ENCODE results near the gene PSMB11.
A peak's percentile ranks its signal among the peaks of the same experiment; 100 is the strongest.
"Not testable (repeated sequence)": the region's sequence is repeated elsewhere in the genome, so short reads cannot be mapped to it uniquely, and the experiment has no call there.

Gene PSMB11

DNA sequence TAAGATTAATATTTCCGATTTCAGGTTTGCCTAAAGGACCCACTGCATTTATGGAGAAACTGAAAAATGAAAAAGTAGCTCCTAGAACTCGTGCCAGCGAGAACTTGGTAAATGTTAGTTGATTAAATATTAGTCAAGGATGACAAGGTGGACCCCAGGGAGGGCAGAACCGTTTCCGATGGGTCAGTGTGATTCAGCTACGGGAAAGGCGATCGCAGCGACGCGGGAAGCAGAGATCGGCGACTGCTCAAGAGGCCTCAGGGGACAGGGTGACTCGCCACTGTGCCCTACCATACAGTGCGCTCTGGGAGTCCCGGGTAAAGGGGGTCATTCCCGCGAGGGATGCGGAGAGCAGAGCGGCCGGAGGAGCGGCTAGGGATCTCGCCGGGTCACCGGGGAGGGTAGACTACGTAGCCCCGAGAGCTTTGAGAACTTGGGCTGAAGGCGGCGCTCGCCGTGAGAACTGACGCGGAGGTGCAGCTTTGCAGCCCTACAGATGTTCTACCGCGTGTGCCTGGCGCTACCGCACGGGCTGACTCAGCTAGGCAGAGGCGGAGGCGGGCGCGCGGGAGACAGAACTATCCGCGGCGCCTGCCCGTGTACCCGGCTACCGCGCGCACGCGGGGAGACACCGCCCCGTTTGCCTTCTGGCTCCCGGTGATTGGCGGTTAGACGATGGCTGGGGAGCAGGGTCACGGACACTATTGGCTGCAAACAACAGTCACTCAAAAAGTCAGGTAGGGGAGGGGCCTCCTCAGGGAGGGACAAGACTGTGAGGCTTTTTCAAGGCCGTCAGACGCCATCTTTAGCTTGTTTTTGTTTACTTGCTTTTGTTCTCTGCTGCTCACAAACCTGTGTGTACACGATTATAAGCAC, 35.2 kb upstream of the PSMB11 start:
- peak; percentile 94 for DNase-seq
- ATAC-seq, result peak; percentile 99
- Mint-ChIP-seq H3K4me1 (peaks cover 45% of the 10 kb centered on the region), H3K4me3 (peak overlapping the region; percentile 96), H3K9me3 (no peaks in the 10 kb centered on the region), H3K27me3 (no peaks in the 10 kb centered on the region), H3K27ac (peak overlapping the region; percentile 99), H3K36me3 (ENCODE audit: low read depth) (no peaks in the 10 kb centered on the region)

GRCh38 chr14:23008831-23009230, 33.2 kb upstream of the PSMB11 start:
- Mint-ChIP-seq H3K27ac (peak overlapping the region; percentile 50), H3K9me3 (no peaks in the 10 kb centered on the region), H3K4me3 (peak overlapping the region; percentile 95), H3K4me1 (peaks cover 45% of the 10 kb centered on the region), H3K27me3 (no peaks in the 10 kb centered on the region), H3K36me3 (ENCODE audit: low read depth) (no peaks in the 10 kb centered on the region)
- ATAC-seq (no peak), DNase-seq (no peak)

DNA sequence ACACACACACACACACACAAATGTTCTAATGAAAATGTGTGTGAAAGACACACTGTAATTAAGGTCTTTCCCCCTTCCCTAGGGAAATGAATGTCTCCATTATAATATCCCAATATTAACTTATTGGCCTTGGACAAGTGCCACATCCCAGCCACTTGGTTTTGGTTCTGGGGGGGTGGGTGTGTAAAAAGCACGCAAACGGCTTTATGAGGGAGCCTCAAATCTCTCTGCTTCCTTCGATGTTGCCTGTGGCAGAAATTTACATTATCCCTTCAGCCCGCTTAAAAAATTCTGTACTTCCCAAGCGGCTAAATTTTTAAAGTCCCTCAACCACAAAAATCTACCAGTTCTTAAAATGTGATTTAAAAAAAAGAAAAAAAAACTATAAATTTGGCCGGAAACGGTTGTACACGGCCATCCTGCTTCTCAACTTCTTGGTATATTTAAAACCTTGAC, 32.5 kb upstream of the PSMB11 start:
- no peak for ATAC-seq
- Mint-ChIP-seq H3K4me3 (peak overlapping the region; percentile 95), H3K27ac (peak overlapping the region; percentile 95), H3K4me1 (peaks cover 45% of the 10 kb centered on the region), H3K36me3 (ENCODE audit: low read depth) (no peaks in the 10 kb centered on the region), H3K27me3 (no peaks in the 10 kb centered on the region), H3K9me3 (no peaks in the 10 kb centered on the region)
- DNase-seq, result no peak

- H3K4me3 Mint-ChIP-seq, result peak within 1 kb of the TSS; percentile 95
- H3K27me3 Mint-ChIP-seq, result no peaks in the 10 kb centered on the region
- H3K4me1 Mint-ChIP-seq, result peaks cover 45% of the 10 kb centered on the region
- peak; percentile 87 for DNase-seq
- H3K27ac Mint-ChIP-seq, result peak within 1 kb of the TSS; percentile 95
- H3K9me3 Mint-ChIP-seq, result no peaks in the 10 kb centered on the region
- H3K36me3 Mint-ChIP-seq (ENCODE audit: low read depth), result no peaks in the 10 kb centered on the region
- no peak for ATAC-seq
Observed at GRCh38 chr14:23009939-23010726, 31.9 kb upstream of the PSMB11 start, which contains the start of gene C14orf93. Gene C14orf93, minus strand, starts transcription at chr14:23010143. Its CDS starts 11,120 bp downstream, at chr14:22999023.

DNA sequence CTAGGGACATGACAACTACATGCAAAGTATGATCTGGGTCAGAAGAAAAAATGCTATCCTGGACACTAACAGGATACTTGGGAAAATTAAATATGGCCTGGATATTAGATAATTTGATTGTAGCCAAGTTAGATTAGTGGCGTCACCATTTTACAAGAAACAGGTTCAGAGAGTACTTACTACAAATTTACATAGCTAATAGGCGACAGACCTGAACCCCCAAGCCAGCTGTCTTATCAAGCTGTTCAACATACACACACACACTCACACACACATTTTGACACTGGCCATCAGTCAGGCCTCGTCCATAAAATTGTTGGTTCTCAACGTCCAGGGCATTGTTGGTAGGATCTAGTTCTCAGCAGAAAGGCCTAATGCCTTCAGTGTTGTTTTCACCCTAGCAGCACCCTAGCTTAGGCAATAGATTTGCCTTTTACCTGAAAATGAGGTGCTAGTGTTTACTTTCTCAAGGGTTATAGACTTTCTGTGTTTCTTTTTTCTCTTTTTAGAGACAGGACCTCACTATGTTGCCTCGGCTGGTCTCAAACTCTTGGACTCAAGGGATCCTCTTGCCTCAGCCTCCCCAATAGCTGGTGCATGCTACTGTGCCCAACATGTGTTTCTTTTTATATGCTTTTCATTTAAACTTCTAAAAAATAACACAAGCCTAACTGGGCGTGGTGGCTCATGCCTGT, 28.8 kb upstream of the PSMB11 start:
- ATAC-seq (no peak), DNase-seq (no peak)
- no peak overlapping the region for H3K4me3 Mint-ChIP-seq
- H3K9me3 Mint-ChIP-seq, result no peaks in the 10 kb centered on the region
- H3K4me1 Mint-ChIP-seq, result peaks cover 26% of the 10 kb centered on the region
- no peaks in the 10 kb centered on the region for H3K36me3 Mint-ChIP-seq (ENCODE audit: low read depth)
- no peak overlapping the region for H3K27ac Mint-ChIP-seq
- H3K27me3 Mint-ChIP-seq, result no peaks in the 10 kb centered on the region

DNA sequence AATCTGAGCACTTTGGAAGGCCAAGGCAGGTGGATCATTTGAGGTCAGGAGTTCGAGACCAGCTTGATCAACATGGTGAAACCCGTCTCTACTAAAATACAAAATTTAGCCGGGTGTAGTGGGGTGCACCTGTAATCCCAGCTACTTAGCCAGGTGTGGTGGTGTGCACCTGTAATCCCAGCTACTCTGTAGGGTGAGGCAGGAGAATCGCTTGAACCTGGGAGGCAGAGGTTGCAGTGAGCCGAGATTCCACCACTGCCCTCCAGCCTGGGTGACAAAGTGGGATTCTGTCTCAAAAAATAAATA, 28.3 kb upstream of the PSMB11 start:
- H3K36me3 Mint-ChIP-seq (ENCODE audit: low read depth); H3K4me3 Mint-ChIP-seq; ATAC-seq; DNase-seq; H3K27ac Mint-ChIP-seq; H3K27me3 Mint-ChIP-seq; H3K9me3 Mint-ChIP-seq: not testable (repeated sequence)
- peaks cover 21% of the 10 kb centered on the region for H3K4me1 Mint-ChIP-seq

GRCh38 chr14:23015618-23016017, 26.4 kb upstream of the PSMB11 start:
- Mint-ChIP-seq H3K27me3 (no peaks in the 10 kb centered on the region), H3K9me3 (no peaks in the 10 kb centered on the region), H3K4me1 (peaks cover 6% of the 10 kb centered on the region), H3K4me3 (no peak overlapping the region), H3K36me3 (ENCODE audit: low read depth) (no peaks in the 10 kb centered on the region), H3K27ac (no peak overlapping the region)
- no peak for ATAC-seq
- no peak for DNase-seq

DNA sequence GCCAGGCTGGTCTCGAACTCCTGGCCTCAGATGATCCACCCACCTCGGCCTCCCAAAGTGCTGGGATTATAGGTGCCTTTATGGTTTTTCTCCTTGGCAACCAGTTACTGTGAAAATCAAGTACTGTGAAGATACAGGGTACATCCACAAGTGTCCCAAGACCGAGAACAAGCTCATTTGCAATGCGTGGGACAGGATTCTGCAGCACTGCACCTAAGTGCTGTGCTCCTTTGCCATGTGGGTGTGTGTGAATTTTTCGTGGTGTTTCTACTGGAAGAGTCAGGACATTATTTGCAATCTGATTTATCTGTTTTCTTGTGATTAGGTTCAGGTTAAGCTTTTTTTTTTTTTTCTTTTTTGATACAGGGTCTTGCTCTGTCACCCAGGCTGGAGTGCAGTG, 24.9 kb upstream of the PSMB11 start:
- Mint-ChIP-seq H3K27me3 (no peaks in the 10 kb centered on the region), H3K36me3 (ENCODE audit: low read depth) (peaks cover 4% of the 10 kb centered on the region), H3K4me1 (peaks cover 7% of the 10 kb centered on the region), H3K27ac (no peak overlapping the region), H3K9me3 (no peaks in the 10 kb centered on the region), H3K4me3 (no peak overlapping the region)
- DNase-seq (no peak), ATAC-seq (no peak)

DNA sequence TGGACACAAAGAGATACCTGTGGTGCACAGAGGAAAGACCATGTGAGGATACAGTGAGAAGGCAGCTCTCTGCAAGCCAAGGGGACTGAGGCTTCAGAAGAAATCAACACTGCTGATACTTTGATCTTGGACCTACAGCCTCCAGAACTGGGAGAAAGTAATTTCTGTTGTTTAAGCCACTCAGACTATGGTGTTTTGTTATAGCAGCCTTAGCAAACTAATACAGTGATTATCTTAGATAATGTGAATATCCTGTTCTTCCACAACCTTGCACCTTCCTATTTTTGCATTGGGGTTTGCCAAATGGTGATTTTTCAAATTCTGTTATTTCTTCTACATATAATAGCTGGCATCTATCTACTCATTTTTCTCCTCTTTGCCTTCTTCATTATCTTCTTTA, 23.9 kb upstream of the PSMB11 start:
- no peak overlapping the region for H3K27ac Mint-ChIP-seq
- no peak overlapping the region for H3K4me3 Mint-ChIP-seq
- ATAC-seq (no peak), DNase-seq (no peak)
- H3K27me3 Mint-ChIP-seq, result no peaks in the 10 kb centered on the region
- H3K9me3 Mint-ChIP-seq, result no peaks in the 10 kb centered on the region
- H3K36me3 Mint-ChIP-seq (ENCODE audit: low read depth), result peaks cover 4% of the 10 kb centered on the region
- H3K4me1 Mint-ChIP-seq, result peaks cover 13% of the 10 kb centered on the region

DNA sequence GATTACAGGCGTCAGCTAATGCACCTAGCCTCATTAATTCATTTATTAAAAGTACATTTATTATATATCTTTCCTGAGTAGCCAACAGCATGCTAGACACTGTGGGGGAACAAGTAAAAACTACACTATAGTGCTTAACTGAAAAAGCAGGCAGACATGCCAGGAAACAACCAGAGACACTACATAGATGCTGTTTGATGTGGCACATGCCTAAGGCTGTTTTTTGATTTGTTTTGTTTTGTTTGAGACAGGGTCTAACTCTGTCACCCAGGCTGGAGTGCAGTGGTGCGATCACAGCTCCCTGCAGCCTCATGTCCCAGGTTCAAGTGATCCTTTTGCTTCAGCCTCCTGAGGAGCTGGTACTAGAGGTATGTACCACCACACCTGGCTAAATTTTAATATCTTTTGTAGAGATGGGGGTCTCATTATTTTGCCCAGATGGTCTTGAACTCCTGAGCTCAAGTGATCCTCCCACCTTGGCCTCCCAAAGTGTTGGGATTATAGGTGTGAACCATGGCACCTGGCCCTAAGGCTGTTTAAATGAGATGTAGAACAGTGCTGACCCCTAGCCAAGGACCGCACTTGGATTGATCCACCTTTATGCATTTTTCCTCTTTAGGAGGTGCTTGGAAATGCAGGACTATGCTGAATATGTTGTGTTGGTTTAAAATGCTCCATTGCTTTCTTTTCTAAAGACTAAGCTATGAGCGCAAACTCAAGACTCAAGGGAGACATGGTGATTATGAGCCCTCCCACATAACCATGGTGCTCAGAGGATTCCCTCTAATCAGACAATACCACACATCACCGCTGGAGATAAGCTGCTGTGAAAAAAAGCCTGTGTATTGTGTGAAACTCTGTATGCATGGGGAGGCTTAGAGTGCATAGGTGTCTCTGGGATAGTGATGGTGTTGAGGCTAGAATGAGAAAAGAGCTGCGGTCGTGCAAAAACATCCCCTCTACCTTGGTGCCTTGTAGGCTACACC, 21.6 kb upstream of the PSMB11 start:
- Mint-ChIP-seq H3K4me3 (no peak overlapping the region), H3K9me3 (no peaks in the 10 kb centered on the region), H3K27me3 (no peaks in the 10 kb centered on the region), H3K36me3 (ENCODE audit: low read depth) (peaks cover 18% of the 10 kb centered on the region), H3K27ac (no peak overlapping the region), H3K4me1 (peaks cover 32% of the 10 kb centered on the region)
- no peak for DNase-seq
- ATAC-seq, result peak; percentile 45

DNA sequence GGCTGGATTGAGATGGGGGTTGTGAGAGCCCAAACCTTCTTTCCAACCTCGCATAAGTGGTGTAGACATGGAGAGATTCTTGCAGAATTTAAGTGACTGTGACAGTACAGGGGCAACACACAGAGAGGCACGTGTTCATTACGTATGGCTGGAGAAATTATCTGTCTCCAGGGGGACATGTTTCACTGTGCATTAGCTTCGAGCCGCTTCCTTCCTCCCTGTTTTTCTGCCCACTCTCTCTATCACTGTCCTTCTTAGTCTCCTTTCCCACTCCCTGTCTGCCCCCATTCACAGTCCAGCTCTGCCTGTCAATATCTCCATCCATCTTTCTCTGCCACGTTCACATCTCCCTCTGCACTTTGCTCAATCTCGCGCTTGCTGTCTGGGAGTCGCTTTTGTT, 20.6 kb upstream of the PSMB11 start:
- Mint-ChIP-seq H3K9me3 (no peaks in the 10 kb centered on the region), H3K4me3 (no peak overlapping the region), H3K36me3 (ENCODE audit: low read depth) (peaks cover 28% of the 10 kb centered on the region), H3K4me1 (peaks cover 38% of the 10 kb centered on the region), H3K27me3 (no peaks in the 10 kb centered on the region), H3K27ac (no peak overlapping the region)
- ATAC-seq (no peak), DNase-seq (no peak)

GRCh38 chr14:23021889-23022442, 20.0 kb upstream of the PSMB11 start:
- Mint-ChIP-seq H3K36me3 (ENCODE audit: low read depth) (peaks cover 28% of the 10 kb centered on the region), H3K27me3 (no peaks in the 10 kb centered on the region), H3K27ac (no peak overlapping the region), H3K9me3 (no peaks in the 10 kb centered on the region), H3K4me1 (peaks cover 38% of the 10 kb centered on the region), H3K4me3 (no peak overlapping the region)
- DNase-seq (no peak), ATAC-seq (no peak)

- Mint-ChIP-seq H3K4me1 (peaks cover 43% of the 10 kb centered on the region), H3K27ac (peak overlapping the region; percentile 37), H3K36me3 (ENCODE audit: low read depth) (peaks cover 33% of the 10 kb centered on the region), H3K27me3 (no peaks in the 10 kb centered on the region), H3K4me3 (no peak overlapping the region), H3K9me3 (no peaks in the 10 kb centered on the region)
- ATAC-seq, result no peak
- no peak for DNase-seq
Observed at GRCh38 chr14:23023022-23023794, 18.8 kb upstream of the PSMB11 start.
